ENCODE results near the gene USP2. TPM values are rescaled to one million over a fixed set of nuclear protein-coding genes. Genes with fewer than 3 reads are reported as not detected.

The USP2 gene
- 4.6 TPM for polyA plus RNA-seq (2012; ENCODE audit: insufficient read depth, insufficient read length, low read depth)

GRCh38 chr11:119381181-119381988, at the start of gene USP2:
TSS of gene USP2 (minus strand) at chr11:119381690. CDS start at chr11:119373480, 8,210 bp downstream.
- Histone ChIP-seq H3K9me3 (no peaks in the 10 kb centered on the region), H3K27me3 (no peaks in the 10 kb centered on the region), H3K36me3 (no peaks in the 10 kb centered on the region), H3K4me3 (ENCODE audit: low read depth, low read length) (peak within 1 kb of the TSS; percentile 79), H3K4me1 (peaks cover 11% of the 10 kb centered on the region)
- DNase-seq, result peak; percentile 98
- peak; percentile 79 for TF ChIP-seq CTCF (IDR thresholded peaks at IDR 0.05; ENCODE audit: low read depth, low read length)

GRCh38 chr11:119427279-119427678, 45.8 kb upstream of the USP2 start:
- no peak for TF ChIP-seq CTCF (IDR thresholded peaks at IDR 0.05; ENCODE audit: low read depth, low read length)
- Histone ChIP-seq H3K27me3 (no peaks in the 10 kb centered on the region), H3K36me3 (no peaks in the 10 kb centered on the region), H3K4me3 (ENCODE audit: low read depth, low read length) (no peak overlapping the region), H3K9me3 (no peaks in the 10 kb centered on the region), H3K4me1 (peaks cover 21% of the 10 kb centered on the region)
- no peak for DNase-seq

- H3K36me3 ChIP-seq, result peaks cover 6% of the 10 kb centered on the region
Observed at GRCh38 chr11:119426142-119426541, 44.7 kb upstream of the USP2 start.

GRCh38 chr11:119424775-119425174, 43.3 kb upstream of the USP2 start:
- no peak for TF ChIP-seq CTCF (IDR thresholded peaks at IDR 0.05; ENCODE audit: low read depth, low read length)
- H3K4me1 ChIP-seq, result peaks cover 18% of the 10 kb centered on the region

More at GRCh38 chr11:119426142-119426541, 44.7 kb upstream of the USP2 start:
- Histone ChIP-seq H3K4me3 (ENCODE audit: low read depth, low read length) (no peak overlapping the region), H3K9me3 (no peaks in the 10 kb centered on the region), H3K4me1 (peaks cover 18% of the 10 kb centered on the region), H3K27me3 (no peaks in the 10 kb centered on the region)
- no peak for DNase-seq
- no peak for TF ChIP-seq CTCF (IDR thresholded peaks at IDR 0.05; ENCODE audit: low read depth, low read length)

GRCh38 chr11:119424276-119424675, 42.8 kb upstream of the USP2 start:
- peaks cover 18% of the 10 kb centered on the region for H3K4me1 ChIP-seq
- H3K4me3 ChIP-seq (ENCODE audit: low read depth, low read length), result no peak overlapping the region
- H3K36me3 ChIP-seq, result peaks cover 25% of the 10 kb centered on the region
- H3K27me3 ChIP-seq, result no peaks in the 10 kb centered on the region
- no peaks in the 10 kb centered on the region for H3K9me3 ChIP-seq
- TF ChIP-seq CTCF (IDR thresholded peaks at IDR 0.05; ENCODE audit: low read depth, low read length), result no peak
- DNase-seq, result no peak

More at GRCh38 chr11:119424775-119425174, 43.3 kb upstream of the USP2 start:
- H3K4me3 ChIP-seq (ENCODE audit: low read depth, low read length), result no peak overlapping the region
- H3K9me3 ChIP-seq, result no peaks in the 10 kb centered on the region
- no peaks in the 10 kb centered on the region for H3K27me3 ChIP-seq
- peaks cover 20% of the 10 kb centered on the region for H3K36me3 ChIP-seq
- DNase-seq, result peak; percentile 35
